Panc1 (cell line): ENCODE measurements around the gene ADARB1.

Experiments
- POLR2AphosphoS5 ChIP-seq: IDR thresholded peaks from 2 replicates; pipeline ENCODE4 v1.6.1; 2012; ENCODE audit warnings: mild to moderate bottlenecking, low read depth, low read length, moderate library complexity
- TF ChIP-seq, protein P1 (sequence below): fragments of 450-650 bp; IDR thresholded peaks from 2 replicates; pipeline ENCODE4 v1.5.1; 2017; ENCODE audit warnings: mild to moderate bottlenecking

GRCh38 chr21:45130324-45130774, 56.0 kb downstream of the ADARB1 start:
- TF ChIP-seq, protein P1, sequence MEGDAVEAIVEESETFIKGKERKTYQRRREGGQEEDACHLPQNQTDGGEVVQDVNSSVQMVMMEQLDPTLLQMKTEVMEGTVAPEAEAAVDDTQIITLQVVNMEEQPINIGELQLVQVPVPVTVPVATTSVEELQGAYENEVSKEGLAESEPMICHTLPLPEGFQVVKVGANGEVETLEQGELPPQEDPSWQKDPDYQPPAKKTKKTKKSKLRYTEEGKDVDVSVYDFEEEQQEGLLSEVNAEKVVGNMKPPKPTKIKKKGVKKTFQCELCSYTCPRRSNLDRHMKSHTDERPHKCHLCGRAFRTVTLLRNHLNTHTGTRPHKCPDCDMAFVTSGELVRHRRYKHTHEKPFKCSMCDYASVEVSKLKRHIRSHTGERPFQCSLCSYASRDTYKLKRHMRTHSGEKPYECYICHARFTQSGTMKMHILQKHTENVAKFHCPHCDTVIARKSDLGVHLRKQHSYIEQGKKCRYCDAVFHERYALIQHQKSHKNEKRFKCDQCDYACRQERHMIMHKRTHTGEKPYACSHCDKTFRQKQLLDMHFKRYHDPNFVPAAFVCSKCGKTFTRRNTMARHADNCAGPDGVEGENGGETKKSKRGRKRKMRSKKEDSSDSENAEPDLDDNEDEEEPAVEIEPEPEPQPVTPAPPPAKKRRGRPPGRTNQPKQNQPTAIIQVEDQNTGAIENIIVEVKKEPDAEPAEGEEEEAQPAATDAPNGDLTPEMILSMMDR, result no peak
- TF ChIP-seq POLR2AphosphoS5, result no peak
